Activated CD4-positive, alpha-beta T cell treated with anti-CD3 and anti-CD28 coated beads, Interleukin-2, Interleukin-6, amounts not matched to agents 100 ng/mL and 50 ng/mL, durations not matched to agents 16 hours and 8 hours (primary cell): ENCODE measurements around the gene ARID1B.

Source experiments
- DNase-seq: peaks from one replicate; pipeline ENCODE4 v3.0.0-alpha.2; 2020

ARID1B gene

GRCh38 chr6:157171801-157172200 is 394.6 kb downstream of the ARID1B start:
- no peak for DNase-seq

- no peak for DNase-seq
Measured at GRCh38 chr6:157172231-157172701, 395.1 kb downstream of the ARID1B start.

GRCh38 chr6:157172830-157173536 is 395.8 kb downstream of the ARID1B start:
- DNase-seq, result no peak

- no peak for DNase-seq
Measured at GRCh38 chr6:157173776-157174175, 396.6 kb downstream of the ARID1B start.

- no peak for DNase-seq
Measured at GRCh38 chr6:157174731-157175130, 397.6 kb downstream of the ARID1B start.

- no peak for DNase-seq
Measured at GRCh38 chr6:157177731-157178336, 400.7 kb downstream of the ARID1B start.

GRCh38 chr6:157181649-157182048 is 404.5 kb downstream of the ARID1B start:
- DNase-seq, result no peak

- DNase-seq, result no peak
Measured at GRCh38 chr6:157182503-157183264, 405.5 kb downstream of the ARID1B start.

- peak; percentile 67 for DNase-seq
Measured at GRCh38 chr6:157184202-157185015, 407.2 kb downstream of the ARID1B start.

- no peak for DNase-seq
Measured at GRCh38 chr6:157185171-157185570, 408.0 kb downstream of the ARID1B start.

GRCh38 chr6:157185986-157186385 is 408.8 kb downstream of the ARID1B start:
- no peak for DNase-seq

- peak; percentile 14 for DNase-seq
Measured at GRCh38 chr6:157186785-157187181, 409.6 kb downstream of the ARID1B start.

- no peak for DNase-seq
Measured at GRCh38 chr6:157187182-157188083, 410.3 kb downstream of the ARID1B start.

GRCh38 chr6:157188213-157188612 is 411.0 kb downstream of the ARID1B start:
- DNase-seq, result no peak

GRCh38 chr6:157193443-157193996 is 416.3 kb downstream of the ARID1B start:
- DNase-seq, result no peak

- DNase-seq, result no peak
Measured at GRCh38 chr6:157194110-157194509, 416.9 kb downstream of the ARID1B start.

GRCh38 chr6:157194643-157195042 is 417.5 kb downstream of the ARID1B start:
- no peak for DNase-seq

- no peak for DNase-seq
Measured at GRCh38 chr6:157196391-157196790, 419.2 kb downstream of the ARID1B start.

GRCh38 chr6:157198425-157199279 is 421.5 kb downstream of the ARID1B start:
- DNase-seq, result no peak

GRCh38 chr6:157200117-157200516 is 422.9 kb downstream of the ARID1B start:
- DNase-seq, result no peak

GRCh38 chr6:157200611-157201010 is 423.4 kb downstream of the ARID1B start:
- no peak for DNase-seq
